HG02798 (cell line): ENCODE measurements around the gene STK16.
"Not testable (repeated sequence)": the region's sequence is repeated elsewhere in the genome, so short reads cannot be mapped to it uniquely, and the experiment has no call there.

ENCODE experiments used
- ATAC-seq: cut with Tn5 transposase; IDR thresholded peaks from one replicate; pipeline ENCODE4 v1.9.1; 2021; ENCODE audit warnings: mild to moderate bottlenecking; ENCODE audit not compliant: unreplicated experiment, poor library complexity

The STK16 gene

DNA sequence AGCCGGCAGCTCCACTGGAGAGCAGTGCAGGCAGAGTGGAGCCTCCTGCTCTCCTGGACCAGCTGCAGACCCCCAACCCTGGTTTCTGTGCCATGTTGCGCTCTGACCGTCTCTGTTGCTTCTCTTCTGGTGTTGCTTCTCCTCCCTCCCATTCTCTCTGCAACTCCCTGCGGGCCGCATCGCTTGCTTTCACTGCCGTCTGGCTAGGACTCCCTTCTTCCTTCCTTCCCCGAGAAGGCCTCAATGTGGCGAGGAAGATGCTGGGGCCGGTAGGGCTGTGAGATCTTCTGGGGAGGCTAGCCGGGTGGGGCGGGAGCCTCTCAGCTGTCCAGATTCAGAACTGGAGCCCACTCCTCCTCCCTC is 40.1 kb downstream of the STK16 start:
- no peak for ATAC-seq

GRCh38 chr2:219285894-219286425 is 40.7 kb downstream of the STK16 start:
- no peak for ATAC-seq

GRCh38 chr2:219286436-219287115 is 41.3 kb downstream of the STK16 start:
- no peak for ATAC-seq

DNA sequence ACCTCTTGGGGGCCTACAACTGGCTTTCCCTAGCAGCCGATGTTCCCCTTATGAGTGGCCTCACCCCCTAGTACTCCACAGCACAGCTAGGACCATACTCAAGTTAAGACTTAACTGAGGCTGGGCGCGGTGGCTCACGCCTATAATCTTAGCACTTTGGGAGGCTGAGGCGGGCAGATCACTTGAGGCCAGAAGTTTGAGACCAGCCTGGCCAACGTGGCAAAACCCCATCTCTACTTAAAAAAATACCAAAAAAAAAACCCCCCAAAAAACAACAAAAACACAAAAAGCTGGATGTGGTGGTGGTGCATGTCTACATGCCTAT is 41.8 kb downstream of the STK16 start:
- ATAC-seq: not testable (repeated sequence)

- no peak for ATAC-seq
These were observed 42.4 kb downstream of the STK16 start for GRCh38 chr2:219287580-219288265.

DNA sequence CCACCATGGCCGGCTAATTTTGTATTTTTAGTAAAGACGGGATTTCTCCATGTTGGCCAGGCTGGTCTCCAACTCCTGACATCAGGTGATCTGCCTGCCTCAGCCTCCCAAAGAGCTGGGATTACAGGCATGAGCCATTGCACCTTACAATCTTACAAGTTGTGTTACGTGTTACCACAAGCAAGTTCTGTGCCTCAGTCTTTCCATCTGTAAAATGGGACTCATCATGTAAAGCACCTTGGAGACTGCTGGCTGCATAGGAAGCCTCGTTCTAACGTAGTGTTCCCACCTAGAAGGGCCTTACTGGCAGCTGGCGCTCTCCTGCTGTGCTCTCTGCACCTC is 43.9 kb downstream of the STK16 start:
- no peak for ATAC-seq

DNA sequence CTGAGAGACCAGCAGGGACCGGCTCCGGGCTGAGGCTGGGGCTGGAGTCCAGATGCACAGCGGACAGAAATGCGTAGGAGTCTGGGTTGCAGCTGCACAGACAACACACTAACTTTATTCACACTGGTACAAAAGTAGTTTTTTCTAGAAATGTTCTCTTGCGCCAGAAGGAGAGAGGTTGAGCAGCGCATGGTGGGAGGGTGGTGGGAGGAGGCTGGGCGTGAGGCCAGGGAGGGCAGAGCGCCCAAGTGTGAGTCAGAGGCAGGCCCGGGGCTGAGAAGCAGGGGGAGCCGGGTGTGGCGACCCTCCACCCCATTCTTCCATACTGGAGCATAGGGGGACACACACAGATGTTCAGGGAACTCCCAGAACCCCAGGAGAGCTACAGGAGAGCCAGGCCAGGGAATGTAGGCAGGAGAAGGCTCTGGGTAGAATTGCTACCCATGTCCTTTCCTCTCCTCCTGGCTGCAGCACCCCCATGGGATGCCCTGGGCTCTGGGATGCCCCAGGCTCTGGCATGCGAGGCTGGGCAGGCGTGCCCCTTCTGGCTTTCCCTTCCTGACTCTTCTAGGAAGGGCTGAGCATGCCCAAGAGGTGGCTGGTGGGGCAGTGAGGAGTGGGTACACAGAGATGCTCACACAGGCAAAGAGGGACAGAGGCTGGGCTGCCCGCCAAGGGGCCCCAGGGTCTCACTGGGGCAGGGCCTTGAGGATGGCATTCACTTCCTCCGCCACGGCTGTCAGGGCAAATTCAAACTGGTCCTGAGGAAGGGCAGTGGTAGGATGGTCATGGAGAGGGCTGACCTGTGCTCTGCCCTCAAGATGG is 44.5 kb downstream of the STK16 start:
- no peak for ATAC-seq

GRCh38 chr2:219290381-219291171 is 45.3 kb downstream of the STK16 start:
- ATAC-seq: no peak

GRCh38 chr2:219291394-219291793 is 46.1 kb downstream of the STK16 start:
- no peak for ATAC-seq

DNA sequence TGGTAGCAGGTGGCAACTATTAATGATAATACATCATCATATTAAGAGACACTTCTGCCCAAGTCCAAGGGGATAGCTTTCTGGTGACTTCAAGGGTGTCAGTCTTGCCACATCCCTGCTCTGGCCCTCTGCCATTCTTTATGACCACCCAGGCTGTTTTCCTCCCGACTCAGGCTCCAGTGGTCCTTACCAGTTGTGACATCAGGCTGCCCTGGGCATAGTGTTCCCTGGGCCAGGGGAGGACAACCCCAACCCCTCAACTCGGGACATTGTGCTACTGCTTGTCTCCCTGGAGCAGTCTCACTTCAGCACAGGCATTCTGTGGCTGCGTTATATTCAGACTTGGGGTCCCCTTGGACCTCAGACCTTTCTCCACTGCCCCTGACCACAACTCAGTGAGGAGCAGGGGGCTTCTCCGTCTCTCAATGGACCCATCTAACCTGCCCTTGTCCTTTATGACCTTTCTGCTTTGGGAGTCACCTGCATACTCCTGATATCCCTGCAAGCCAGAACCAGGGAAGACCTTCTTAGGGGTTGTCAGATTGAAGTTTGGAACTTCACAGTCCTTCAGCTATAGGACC is 46.7 kb downstream of the STK16 start:
- no peak for ATAC-seq

DNA sequence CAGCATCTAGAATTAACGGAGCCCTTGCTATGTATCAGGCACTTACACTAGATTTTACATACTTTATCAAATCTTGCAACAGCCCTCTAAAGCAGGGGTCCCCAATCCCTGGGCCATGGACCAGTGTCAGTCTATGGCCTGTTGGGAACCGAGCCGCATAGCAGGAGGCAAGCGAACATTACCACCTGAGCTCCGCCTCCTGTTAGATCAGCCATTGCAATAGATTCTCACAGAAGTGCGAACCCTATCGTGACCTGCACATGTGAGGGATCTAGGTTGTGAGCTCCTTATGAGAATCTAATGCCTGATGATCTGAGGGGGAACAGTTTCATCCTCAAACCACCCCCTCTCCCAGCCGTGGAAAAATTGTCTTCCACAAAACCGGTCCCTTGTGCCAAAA is 47.3 kb downstream of the STK16 start:
- ATAC-seq: no peak

DNA sequence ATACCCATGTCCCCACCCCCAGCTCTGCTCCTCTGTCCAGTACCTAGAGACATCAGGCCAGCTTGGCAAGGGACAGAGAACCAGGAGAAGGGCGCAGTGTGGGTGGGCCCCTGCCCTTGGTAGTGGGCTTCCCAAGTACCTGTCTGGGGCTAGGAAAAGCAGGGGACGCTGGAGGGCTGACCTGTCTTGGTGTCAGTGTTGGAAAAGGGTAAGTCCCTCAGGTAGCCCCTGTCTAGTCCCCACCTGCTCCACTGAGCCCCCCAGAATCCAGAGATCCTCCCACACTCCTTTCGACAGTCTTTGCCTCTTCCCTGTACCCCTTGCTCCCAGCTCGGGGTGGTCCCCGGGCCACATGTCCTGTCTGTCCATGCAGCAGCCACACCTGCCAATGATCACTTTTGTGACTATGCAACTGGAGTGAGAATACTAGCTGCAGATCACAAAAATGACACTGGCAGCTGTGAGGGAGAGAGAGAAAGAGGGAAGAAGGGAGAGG is 48.5 kb downstream of the STK16 start:
- no peak for ATAC-seq

- ATAC-seq: peak; percentile 92
These were observed 49.4 kb downstream of the STK16 start for GRCh38 chr2:219294356-219295351.

GRCh38 chr2:219296142-219296541 is 50.9 kb downstream of the STK16 start:
- no peak for ATAC-seq

DNA sequence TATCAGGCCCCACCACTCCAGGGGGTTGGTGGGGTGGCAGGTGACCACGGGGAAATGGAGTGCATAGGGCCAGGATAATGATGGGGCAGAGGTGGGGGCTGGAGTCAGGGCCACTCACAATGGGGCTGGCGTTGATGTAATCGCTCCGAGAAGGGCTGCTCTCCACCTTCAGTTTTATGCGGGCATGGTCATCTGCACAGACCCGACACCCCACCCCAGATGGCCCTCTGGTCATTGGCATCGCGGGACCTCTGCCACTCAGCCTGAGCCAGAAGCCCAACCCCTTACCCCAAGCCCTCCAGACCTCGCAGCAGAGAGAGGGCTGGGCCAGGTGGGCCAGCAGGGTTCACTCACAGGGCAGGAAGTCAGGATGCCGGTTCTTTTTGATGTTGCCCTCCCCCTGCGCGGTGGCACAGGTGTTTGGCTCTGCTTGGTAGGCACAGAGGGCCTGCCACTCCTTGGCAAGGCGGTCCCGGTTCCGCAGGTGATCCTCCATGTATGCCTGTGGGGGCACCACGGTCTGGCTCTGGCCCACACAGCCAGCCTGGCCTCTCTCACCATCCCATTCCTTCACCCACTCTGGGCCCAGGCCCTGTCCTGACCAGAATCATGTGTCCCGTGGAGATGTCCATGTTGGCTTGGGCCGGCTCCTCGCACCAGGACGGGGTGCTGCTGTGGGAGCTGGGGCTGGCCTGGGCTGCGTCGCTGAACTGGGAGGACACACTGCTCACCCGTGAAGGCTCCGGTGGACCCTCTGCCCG is 51.5 kb downstream of the STK16 start:
- ATAC-seq: no peak

DNA sequence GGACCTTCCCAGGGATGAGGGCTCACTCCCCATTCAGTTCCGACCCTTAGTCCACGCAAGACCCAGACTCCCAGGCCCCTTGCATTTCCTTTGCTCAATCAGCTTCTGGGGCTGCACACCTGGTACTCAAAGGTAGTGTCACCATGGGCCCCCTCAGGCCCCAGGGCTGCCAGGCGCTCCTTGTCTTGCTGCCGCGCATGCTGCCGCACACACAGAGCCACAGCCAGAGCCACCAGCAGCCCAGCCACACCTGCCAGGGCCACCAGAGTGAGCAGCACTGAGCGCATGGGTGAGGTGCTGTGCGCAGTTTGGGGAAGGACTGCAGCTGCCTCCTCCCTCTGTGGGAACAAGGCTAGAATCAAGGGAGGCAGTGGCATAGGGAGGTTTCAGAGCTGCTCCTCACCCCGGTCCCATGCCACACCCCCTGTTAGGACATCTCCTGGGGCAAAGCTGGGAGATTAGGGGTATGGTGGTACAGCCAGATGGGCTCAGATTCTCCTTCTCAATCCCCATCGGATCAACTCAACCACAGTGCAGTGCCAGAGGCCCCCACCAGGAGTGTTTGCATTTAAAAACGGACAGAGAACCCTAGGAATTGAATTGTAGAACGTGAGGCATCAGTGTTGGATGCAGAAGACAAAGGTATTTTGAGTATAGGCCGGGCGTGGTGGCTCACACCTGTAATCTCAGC is 52.6 kb downstream of the STK16 start:
- ATAC-seq: no peak

DNA sequence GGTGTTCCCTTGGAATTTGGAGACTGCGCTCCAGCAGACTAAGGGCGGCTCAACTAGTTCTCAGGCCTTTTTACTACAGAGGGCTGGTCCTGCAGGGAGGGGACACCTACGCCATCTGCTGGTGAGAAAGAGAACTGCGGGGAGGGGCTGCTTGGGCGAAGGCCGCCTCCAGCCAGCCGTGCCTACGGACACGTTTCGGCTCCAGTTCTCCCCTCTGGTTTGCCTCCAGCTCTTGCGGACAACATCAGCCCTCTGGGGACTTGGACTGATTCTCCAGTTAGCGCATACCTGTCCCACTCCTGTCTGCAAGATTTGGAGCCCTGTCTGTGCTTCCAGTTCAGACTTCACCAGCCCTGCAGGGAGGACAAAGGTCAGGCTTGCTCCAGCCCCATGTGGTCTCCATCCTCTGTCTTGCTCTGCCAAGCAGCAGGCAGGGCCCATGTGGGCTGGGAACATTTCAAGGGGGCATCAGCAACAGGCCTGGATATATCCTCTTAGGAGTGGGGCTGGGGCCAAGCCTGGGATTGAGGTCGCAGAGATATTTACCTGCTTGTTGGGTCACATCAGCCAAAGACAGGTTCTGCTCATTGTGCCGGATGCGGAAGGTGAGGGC is 53.6 kb downstream of the STK16 start:
- peak; percentile 54 for ATAC-seq
